HG02759 (cell line): ENCODE measurements around the gene PRG3.

Source experiments
- ATAC-seq: cut with Tn5 transposase; IDR thresholded peaks from one replicate; pipeline ENCODE4 v1.9.1; 2021; ENCODE audit warnings: mild to moderate bottlenecking, moderate library complexity; ENCODE audit not compliant: unreplicated experiment

The PRG3 gene

GRCh38 chr11:57391539-57391938 lies 10.6 kb upstream of the PRG3 start:
- ATAC-seq: no peak

GRCh38 chr11:57391111-57391510 lies 10.2 kb upstream of the PRG3 start:
- ATAC-seq: no peak

- ATAC-seq: no peak
Observed at GRCh38 chr11:57390535-57390934, 9.6 kb upstream of the PRG3 start, which contains the start of gene PRG2. PRG2 (minus strand) TSS chr11:57390650; CDS start chr11:57389944, 706 bp downstream.

- ATAC-seq: no peak
Observed at GRCh38 chr11:57387289-57388030, 6.5 kb upstream of the PRG3 start.

- no peak for ATAC-seq
Observed at GRCh38 chr11:57386178-57386940, 5.4 kb upstream of the PRG3 start.

GRCh38 chr11:57379732-57380131 lies 1.2 kb downstream of the PRG3 start:
- no peak for ATAC-seq

GRCh38 chr11:57378186-57378585 lies 2.8 kb downstream of the PRG3 start:
- ATAC-seq: no peak

GRCh38 chr11:57377107-57377506 lies 3.8 kb downstream of the PRG3 start:
- ATAC-seq: no peak

GRCh38 chr11:57376095-57377090 lies 4.6 kb downstream of the PRG3 start:
- ATAC-seq: no peak

GRCh38 chr11:57375490-57375889 lies 5.5 kb downstream of the PRG3 start:
- ATAC-seq: no peak

- ATAC-seq: no peak
Observed at GRCh38 chr11:57374966-57375365, 6.0 kb downstream of the PRG3 start.

GRCh38 chr11:57373146-57373545 lies 7.8 kb downstream of the PRG3 start:
- ATAC-seq: no peak

- no peak for ATAC-seq
Observed at GRCh38 chr11:57370941-57371340, 10.0 kb downstream of the PRG3 start.

GRCh38 chr11:57370251-57370650 lies 10.7 kb downstream of the PRG3 start:
- ATAC-seq: no peak

- ATAC-seq: no peak
Observed at GRCh38 chr11:57368845-57369232, 12.1 kb downstream of the PRG3 start.

- ATAC-seq: no peak
Observed at GRCh38 chr11:57368106-57368844, 12.7 kb downstream of the PRG3 start.

- ATAC-seq: no peak
Observed at GRCh38 chr11:57364851-57365660, 15.9 kb downstream of the PRG3 start.

- ATAC-seq: no peak
Observed at GRCh38 chr11:57363131-57364080, 17.5 kb downstream of the PRG3 start.
